Astrocyte (in vitro differentiated cells and primary cell): ENCODE data around the gene YJEFN3. TPM values are rescaled to one million over a fixed set of nuclear protein-coding genes. Genes with fewer than 3 reads are reported as not detected.

Experiments
- DNase-seq: peaks from one replicate; pipeline ENCODE4 v3.0.0-alpha.2; 2010; ENCODE audit warnings: low read depth
- FAIRE-seq: peaks from 2 replicates; lab custom pipeline; 2011; peaks lifted over from hg19 to GRCh38; lab: Jason Lieb, UNC
- H2AFZ ChIP-seq: 2 replicates; pipeline ENCODE4 v1.6.0; 2012; ENCODE audit warnings: low read depth, low read length, inconsistent platforms
- H3K27ac ChIP-seq: 2 replicates; pipeline ENCODE4 v1.5.1; 2011; ENCODE audit warnings: low read depth, low read length, inconsistent platforms
- H3K27me3 ChIP-seq: 2 replicates; pipeline ENCODE4 v1.6.0; 2011; ENCODE audit warnings: low read length, inconsistent platforms; ENCODE audit not compliant: insufficient read depth
- H3K36me3 ChIP-seq: 2 replicates; pipeline ENCODE4 v1.5.1; 2011; ENCODE audit warnings: low read length, inconsistent platforms; ENCODE audit not compliant: insufficient read depth
- H3K4me1 ChIP-seq: 2 replicates; pipeline ENCODE4 v1.5.1; 2011; ENCODE audit warnings: low read length, inconsistent platforms; ENCODE audit not compliant: insufficient read depth
- H3K4me2 ChIP-seq: 2 replicates; pipeline ENCODE4 v1.6.0; 2012; ENCODE audit warnings: low read length, inconsistent platforms
- H3K4me3 ChIP-seq: 2 replicates; pipeline ENCODE4 v1.5.1; 2011; ENCODE audit warnings: low read depth, mild to moderate bottlenecking, low read length, inconsistent platforms; ENCODE audit not compliant: insufficient read depth
- H3K79me2 ChIP-seq: 2 replicates; pipeline ENCODE4 v1.6.0; 2012; ENCODE audit warnings: mild to moderate bottlenecking, low read length, inconsistent platforms; ENCODE audit not compliant: insufficient read depth
- H3K9ac ChIP-seq: 2 replicates; pipeline ENCODE4 v1.6.0; 2012; ENCODE audit warnings: mild to moderate bottlenecking, low read length, inconsistent platforms
- H3K9me3 ChIP-seq: 2 replicates; pipeline ENCODE4 v1.5.1; 2012; ENCODE audit warnings: low read depth, mild to moderate bottlenecking, low read length, inconsistent platforms; ENCODE audit not compliant: insufficient read depth
- H4K20me1 ChIP-seq: 2 replicates; pipeline ENCODE4 v1.6.0; 2012; ENCODE audit warnings: low read length, inconsistent platforms; ENCODE audit not compliant: insufficient read depth
- H3K27ac Mint-ChIP-seq: one replicate; pipeline ENCODE4 v1.8.0; 2021; ENCODE audit warnings: mild to moderate bottlenecking, mixed read lengths; ENCODE audit not compliant: unreplicated experiment
- H3K27me3 Mint-ChIP-seq: one replicate; pipeline ENCODE4 v1.8.0; 2021; ENCODE audit warnings: low read depth, mixed read lengths; ENCODE audit not compliant: unreplicated experiment
- H3K36me3 Mint-ChIP-seq: one replicate; pipeline ENCODE4 v1.8.0; 2021; ENCODE audit warnings: low read depth, mixed read lengths; ENCODE audit not compliant: unreplicated experiment
- H3K4me1 Mint-ChIP-seq: one replicate; pipeline ENCODE4 v1.8.0; 2021; ENCODE audit warnings: low read depth, mixed read lengths; ENCODE audit not compliant: unreplicated experiment
- H3K4me3 Mint-ChIP-seq: one replicate; pipeline ENCODE4 v1.8.0; 2021; ENCODE audit warnings: mild to moderate bottlenecking, moderate library complexity, mixed read lengths; ENCODE audit not compliant: unreplicated experiment
- H3K9me3 Mint-ChIP-seq: one replicate; pipeline ENCODE4 v1.8.0; 2021; ENCODE audit warnings: mild to moderate bottlenecking, mixed read lengths; ENCODE audit not compliant: unreplicated experiment
- EZH2 ChIP-seq: IDR thresholded peaks from 2 replicates; pipeline ENCODE4 v1.6.1; 2012; ENCODE audit warnings: mild to moderate bottlenecking, low read length, inconsistent platforms; ENCODE audit not compliant: insufficient read depth
- total RNA-seq: library from RNA; stranded (reverse); gene quantifications from 2 replicates; pipeline ENCODE4 v1.2.1, GENCODE V29; 2021
- TF ChIP-seq, protein P1 (sequence below): IDR thresholded peaks from 2 replicates; pipeline ENCODE4 v1.5.1; 2011; ENCODE audit warnings: low read depth, mild to moderate bottlenecking, inconsistent platforms, low read length, moderate library complexity; ENCODE audit not compliant: insufficient read depth

YJEFN3 gene
- total RNA-seq, 1 donor from 2014 or later: 9.8 TPM

DNA sequence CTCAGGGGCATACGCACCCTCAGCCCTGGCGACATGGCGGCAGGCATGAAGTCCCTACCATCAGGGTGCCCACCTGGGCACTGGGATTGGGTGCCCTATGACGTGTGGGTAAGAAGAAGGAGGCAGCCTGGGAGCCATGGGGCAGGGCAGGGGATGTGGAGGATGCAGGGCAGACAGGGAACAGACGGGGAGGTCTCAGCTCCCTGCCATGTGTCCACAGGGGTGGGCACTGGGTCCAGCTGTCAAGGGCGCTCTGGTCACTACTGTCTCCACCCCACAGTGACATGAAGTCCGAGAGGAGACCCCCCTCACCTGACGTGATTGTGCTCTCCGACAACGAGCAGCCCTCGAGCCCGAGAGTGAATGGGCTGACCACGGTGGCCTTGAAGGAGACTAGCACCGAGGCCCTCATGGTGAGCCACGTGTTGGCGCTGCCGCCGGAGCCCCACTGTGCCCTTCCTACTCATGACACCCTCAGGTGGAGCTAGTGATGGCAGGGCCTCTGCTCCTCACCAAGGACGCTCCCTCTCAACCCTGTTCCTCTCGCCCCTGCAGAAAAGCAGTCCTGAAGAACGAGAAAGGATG is 36.6 kb upstream of the YJEFN3 start:
- Histone ChIP-seq H3K79me2 (peaks cover 72% of the 10 kb centered on the region), H3K36me3 (peaks cover 12% of the 10 kb centered on the region), H3K9me3 (no peaks in the 10 kb centered on the region), H3K27me3 (no peaks in the 10 kb centered on the region), H2AFZ (no peak overlapping the region), H3K4me3 (no peak overlapping the region), H4K20me1 (peaks cover 43% of the 10 kb centered on the region), H3K27ac (no peak overlapping the region), H3K4me2 (no peak overlapping the region), H3K9ac (no peak overlapping the region), H3K4me1 (peaks cover 29% of the 10 kb centered on the region)
- Mint-ChIP-seq H3K9me3 (no peaks in the 10 kb centered on the region), H3K27me3 (no peaks in the 10 kb centered on the region), H3K4me1 (peaks cover 25% of the 10 kb centered on the region), H3K36me3 (peaks cover 4% of the 10 kb centered on the region), H3K4me3 (no peak overlapping the region), H3K27ac (no peak overlapping the region)
- no peak for TF ChIP-seq EZH2
- TF ChIP-seq, protein P1, sequence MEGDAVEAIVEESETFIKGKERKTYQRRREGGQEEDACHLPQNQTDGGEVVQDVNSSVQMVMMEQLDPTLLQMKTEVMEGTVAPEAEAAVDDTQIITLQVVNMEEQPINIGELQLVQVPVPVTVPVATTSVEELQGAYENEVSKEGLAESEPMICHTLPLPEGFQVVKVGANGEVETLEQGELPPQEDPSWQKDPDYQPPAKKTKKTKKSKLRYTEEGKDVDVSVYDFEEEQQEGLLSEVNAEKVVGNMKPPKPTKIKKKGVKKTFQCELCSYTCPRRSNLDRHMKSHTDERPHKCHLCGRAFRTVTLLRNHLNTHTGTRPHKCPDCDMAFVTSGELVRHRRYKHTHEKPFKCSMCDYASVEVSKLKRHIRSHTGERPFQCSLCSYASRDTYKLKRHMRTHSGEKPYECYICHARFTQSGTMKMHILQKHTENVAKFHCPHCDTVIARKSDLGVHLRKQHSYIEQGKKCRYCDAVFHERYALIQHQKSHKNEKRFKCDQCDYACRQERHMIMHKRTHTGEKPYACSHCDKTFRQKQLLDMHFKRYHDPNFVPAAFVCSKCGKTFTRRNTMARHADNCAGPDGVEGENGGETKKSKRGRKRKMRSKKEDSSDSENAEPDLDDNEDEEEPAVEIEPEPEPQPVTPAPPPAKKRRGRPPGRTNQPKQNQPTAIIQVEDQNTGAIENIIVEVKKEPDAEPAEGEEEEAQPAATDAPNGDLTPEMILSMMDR: no peak
- no peak for DNase-seq
- no peak for FAIRE-seq

GRCh38 chr19:19493841-19494546 is 34.7 kb upstream of the YJEFN3 start:
- Histone ChIP-seq H3K36me3 (peaks cover 17% of the 10 kb centered on the region), H2AFZ (no peak overlapping the region), H3K4me2 (no peak overlapping the region), H3K9ac (no peak overlapping the region), H3K9me3 (no peaks in the 10 kb centered on the region), H4K20me1 (peaks cover 43% of the 10 kb centered on the region), H3K4me1 (peaks cover 17% of the 10 kb centered on the region), H3K27me3 (no peaks in the 10 kb centered on the region), H3K4me3 (no peak overlapping the region), H3K27ac (no peak overlapping the region), H3K79me2 (peaks cover 63% of the 10 kb centered on the region)
- H3K4me1 Mint-ChIP-seq: peaks cover 10% of the 10 kb centered on the region
- no peak for TF ChIP-seq EZH2
- TF ChIP-seq, protein P1: no peak
- H3K36me3 Mint-ChIP-seq: peaks cover 6% of the 10 kb centered on the region
- no peak overlapping the region for H3K27ac Mint-ChIP-seq
- no peak for DNase-seq
- no peaks in the 10 kb centered on the region for H3K27me3 Mint-ChIP-seq
- FAIRE-seq: no peak
- no peaks in the 10 kb centered on the region for H3K9me3 Mint-ChIP-seq
- no peak overlapping the region for H3K4me3 Mint-ChIP-seq
